GM20000 (cell line): ENCODE data around the gene SETD4.

Source experiments
- DNase-seq: peaks from one replicate; pipeline ENCODE4 v3.0.0; 2012; ENCODE audit warnings: low spot score
- CTCF ChIP-seq: IDR thresholded peaks from 2 replicates; pipeline ENCODE4 v1.5.1; 2012; ENCODE audit warnings: mild to moderate bottlenecking, control low read depth; ENCODE audit errors: extremely low read depth, missing control alignments

The SETD4 gene

GRCh38 chr21:35988416-35989137 is 71.7 kb downstream of the SETD4 start:
- DNase-seq, result no peak
- TF ChIP-seq CTCF, result no peak

DNA sequence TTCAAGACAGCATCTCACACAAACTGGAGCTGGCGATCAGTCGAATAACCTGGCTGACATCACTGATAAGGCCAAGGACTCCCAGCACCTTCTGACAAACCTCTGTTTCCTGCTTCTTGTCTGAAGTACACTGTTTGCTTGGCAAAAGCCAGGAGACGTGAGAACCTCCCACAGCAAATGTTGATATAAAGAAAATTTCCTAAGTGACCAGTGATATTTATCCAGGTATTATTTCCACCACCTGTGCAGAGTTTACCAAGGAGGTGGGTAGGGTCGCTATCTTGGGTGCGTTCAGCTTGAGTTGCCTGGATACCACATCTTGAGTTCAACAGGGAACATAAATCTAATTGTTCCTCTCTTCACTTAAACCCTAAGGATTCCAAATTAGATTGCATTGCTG is 72.9 kb downstream of the SETD4 start:
- TF ChIP-seq CTCF, result no peak
- DNase-seq, result no peak

DNA sequence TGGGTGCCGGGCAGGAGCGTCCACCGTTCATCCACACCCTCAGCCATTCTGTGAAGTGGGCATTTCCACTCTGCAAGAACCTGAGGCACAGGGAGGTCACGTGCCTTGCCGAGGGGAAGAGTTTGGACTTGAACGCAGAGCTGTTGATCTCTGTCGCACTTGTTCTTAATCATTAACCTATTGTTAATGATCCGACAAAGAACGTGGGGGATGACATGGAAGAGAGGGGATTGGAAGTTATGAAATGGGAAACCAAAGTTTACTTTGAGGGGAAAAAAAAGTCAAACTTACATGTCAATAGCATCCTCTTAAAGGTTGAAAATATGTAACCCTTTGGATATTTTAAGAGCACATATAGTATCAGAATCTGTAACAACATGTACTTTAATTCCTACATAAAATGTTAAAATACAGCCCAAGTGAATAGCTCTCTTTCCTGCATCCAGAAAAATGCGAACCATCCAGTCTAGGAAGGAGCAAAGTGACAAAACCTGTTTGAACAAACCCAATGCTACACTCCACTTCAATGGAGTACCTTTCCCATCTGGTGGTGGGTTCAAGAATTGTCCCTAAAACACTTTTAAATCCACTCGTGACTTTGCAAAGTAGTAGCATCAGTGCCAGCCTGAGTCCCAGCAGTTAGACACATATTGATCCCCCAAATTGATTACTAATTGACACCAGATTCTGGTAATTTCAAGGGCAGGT is 75.5 kb downstream of the SETD4 start:
- DNase-seq, result no peak
- no peak for TF ChIP-seq CTCF
